ACHN (cell line): Measurements from ENCODE around the gene C14orf180.
"Not testable (repeated sequence)": the region's sequence is repeated elsewhere in the genome, so short reads cannot be mapped to it uniquely, and the experiment has no call there.

Experiments
- DNase-seq: peaks from one replicate; pipeline ENCODE4 v3.0.0-alpha.2; 2015
- in situ Hi-C: cut with HindIII; loops from 2 replicates; pipeline ENCODE4 v1.10.0; 2017; ENCODE audit warnings: low sequenced_read_pairs, low pct_ligation_motif_present, low pct_unique_long_range_greater_than_20kb

Gene C14orf180

DNA sequence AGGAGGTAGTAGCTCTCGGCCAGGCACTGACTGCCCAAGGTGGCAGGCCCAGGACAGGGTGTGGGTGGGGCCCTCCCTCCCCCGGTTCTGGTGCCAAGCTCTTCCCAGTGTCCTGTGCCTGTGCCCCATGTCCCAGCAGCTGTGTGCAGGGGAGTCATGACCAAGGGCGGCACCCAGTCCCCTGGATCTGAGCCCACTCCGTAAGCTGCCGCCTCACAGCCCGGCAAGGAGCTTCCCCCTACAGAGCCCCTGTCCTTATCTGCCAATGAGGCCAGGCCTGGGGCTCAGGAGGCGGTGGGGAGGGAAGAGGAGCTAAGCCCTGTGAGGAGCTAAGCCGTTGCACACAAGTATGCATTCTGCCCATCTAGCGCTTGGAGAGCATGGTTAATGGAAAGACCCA, 5.6 kb upstream of the C14orf180 start:
- in situ Hi-C loops, result no loop called here
- DNase-seq, result no peak

DNA sequence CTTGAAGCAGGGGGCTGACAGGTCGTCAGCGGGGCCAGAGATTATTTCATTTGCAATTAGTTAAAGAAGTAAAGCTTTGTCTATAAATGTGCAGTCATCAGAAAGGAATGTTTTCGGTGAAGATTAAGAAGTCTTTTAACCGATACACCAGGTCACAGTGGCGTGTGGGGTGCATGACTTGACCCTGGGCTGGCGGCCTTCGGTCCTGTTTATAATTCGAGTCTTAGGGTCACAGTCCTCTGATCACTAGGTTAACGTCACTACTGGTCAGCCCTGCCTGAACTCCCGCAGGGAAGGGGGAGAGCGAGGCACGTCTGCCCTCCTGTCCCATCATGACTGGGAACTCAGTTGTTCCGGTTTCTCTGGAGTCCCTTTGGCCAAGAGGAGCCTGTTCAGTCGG, 5.0 kb upstream of the C14orf180 start:
- no peak for DNase-seq
- in situ Hi-C loops, result no loop called here

DNA sequence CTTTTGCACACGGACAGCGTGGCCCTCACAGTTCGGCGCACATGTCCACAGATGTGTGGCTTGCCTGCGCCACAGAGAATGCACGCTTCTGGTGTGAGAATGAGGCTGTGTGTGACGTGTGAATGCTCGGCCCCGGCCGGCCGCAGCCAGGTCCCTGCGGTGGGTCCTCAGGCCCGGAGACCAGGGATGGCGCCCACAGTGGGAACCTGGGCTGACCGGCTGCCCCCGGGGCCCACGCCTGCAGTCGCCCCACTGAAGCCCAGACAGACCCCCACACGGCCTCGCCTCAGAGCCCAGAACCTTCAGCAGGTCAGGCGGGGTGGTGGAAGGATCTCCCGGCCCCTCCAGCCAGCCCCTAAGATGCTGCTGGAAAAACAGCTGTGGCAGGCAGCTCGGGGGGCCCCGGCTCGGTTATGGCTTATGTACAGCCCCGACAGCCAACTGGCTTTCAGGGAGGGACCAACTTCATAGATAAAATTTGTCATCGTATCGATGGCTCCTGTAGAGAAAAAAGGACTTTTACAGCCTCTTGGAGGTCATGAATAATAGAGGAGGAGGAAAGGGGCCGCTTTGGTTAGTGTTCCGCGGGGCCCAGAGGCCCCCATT, 4.5 kb upstream of the C14orf180 start:
- in situ Hi-C loops, result no loop called here
- no peak for DNase-seq

DNA sequence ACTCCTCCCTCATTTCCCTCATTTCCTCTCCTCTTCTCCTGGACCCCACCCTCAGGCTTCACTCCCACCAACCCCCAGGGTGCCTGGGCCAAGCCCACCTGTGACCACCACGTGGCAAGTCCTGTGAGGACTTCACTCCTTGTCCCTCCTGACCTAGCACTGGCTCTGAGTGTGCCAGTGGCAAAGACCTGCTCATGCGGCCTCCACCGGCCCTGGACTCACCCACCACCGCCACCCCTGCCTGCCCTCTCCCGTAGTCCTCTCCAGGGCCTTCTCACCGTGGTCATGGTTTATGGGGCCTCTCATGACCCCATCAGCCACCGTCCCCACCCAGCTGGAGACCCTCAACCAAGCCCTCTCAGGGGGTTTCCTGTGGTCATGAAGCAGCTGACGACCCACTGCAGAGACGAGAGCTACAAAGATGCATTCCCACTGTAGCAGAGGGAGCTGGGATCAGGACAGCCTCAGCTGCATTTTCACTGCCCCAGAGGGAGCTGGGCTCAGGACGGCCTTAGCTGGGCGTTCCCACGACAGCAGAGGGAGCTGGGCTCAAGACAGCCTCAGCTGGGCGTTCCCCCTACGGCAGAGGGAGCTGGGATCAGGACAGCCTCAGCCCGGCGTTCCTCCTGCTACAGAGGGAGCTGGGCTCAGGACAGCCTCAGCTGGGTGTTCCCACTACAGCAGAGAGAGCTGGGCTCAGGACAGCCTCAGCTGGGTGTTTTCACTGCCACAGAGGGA, 3.2 kb upstream of the C14orf180 start:
- DNase-seq, result no peak
- in situ Hi-C loops, result no loop called here

DNA sequence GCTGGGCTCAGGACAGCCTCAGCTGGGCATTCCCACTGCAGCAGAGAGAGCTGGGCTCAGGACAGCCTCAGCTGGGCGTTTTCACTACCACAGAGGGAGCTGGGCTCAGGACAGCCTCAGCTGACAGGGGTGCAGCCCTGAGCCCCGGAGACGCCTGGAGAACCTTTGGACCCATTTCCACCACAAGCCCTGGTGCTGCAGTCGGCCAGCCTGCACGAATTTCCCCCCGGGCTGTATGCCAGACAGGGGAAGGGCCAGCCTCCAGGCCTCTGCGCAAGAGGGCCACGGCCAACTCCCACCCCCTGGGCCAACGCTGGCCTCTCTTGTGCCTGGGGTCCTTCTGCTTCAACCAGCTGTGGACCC, 2.6 kb upstream of the C14orf180 start:
- DNase-seq, result no peak
- in situ Hi-C loops, result no loop called here

DNA sequence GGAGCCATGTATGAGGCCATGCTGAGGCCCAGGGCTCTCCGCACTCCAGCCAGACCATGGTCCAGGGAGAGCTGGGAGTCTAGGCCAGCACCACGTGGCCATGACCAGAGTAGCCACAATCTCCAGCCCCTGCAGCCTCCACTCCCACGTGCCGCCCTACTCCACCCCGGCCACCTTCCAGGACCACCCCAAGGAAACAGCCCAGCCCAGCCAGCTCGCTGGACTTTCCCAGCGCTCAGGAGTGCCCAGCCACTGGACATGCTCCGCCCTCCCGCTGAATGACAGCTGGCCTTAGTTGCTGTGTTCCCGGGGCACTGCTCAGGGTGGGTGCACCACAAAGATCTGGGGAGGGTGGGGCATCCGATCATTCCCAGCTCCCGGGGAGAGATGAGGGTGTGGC, 2.1 kb upstream of the C14orf180 start:
- no peak for DNase-seq
- in situ Hi-C loops, result no loop called here

DNA sequence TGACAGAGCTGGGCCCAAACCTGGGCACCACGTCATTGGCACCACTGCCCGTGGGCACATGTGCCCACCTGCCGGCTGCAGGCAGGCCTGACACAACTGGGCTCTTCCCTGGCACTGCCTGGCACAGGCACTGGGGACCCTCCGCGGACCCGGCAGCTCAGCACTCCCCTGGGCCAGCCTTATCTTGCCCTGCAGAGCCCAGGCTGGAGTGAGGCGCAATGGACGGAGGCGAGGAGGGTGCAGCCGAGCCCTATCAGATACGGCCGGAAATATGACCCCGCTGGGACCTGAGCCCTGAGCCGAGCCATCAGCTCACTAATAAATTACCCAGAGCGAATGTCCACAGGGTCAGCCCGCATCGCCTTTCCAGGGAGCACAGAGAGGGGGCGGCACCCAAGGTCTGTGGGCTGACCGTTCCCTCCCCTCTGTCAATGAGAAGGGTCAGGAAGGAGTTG, 1.7 kb upstream of the C14orf180 start:
- DNase-seq, result no peak
- in situ Hi-C loops, result no loop called here

DNA sequence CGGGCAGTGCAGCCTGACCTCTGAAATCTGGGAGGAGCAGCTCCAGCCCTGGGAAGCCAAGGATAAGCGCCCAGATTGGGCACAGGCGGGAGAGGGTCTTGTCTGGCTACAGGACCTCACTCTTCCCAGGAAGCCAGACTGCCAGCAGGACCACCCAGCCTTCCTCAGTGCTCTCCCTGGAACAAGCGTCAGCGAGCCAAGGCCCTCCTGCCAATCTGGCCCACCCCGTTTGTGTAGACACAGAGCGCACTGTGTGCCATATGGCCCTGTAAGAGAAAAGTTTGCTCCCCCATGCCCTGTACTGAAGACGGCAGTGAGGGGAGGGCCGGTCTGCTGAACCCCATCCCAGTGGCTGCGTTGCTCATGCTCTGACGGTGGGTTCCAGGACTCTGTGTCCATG, 1.2 kb upstream of the C14orf180 start:
- in situ Hi-C loops, result no loop called here

DNA sequence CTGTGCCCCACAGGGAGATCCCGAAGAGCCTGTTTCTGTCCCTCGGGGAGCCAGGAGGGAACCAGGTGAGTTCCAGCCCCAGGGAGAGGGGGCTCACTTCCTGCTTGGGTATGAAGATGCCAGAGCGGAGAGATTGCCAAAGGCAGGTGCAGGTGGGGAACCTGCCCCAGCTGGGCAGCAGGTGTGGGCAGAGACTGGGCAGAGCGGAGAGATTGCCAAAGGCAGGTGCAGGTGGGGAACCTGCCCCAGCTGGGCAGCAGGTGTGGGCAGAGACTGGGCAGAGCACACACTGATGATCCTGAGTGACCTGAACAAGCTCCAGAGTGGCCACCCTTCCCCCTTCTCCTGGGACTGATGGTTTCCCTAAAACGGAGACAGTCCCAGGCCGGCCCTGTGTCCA, 375 bp downstream of the C14orf180 start:
- in situ Hi-C loops, DNase-seq: not testable (repeated sequence)

More for the DNA sequence above, 1.2 kb upstream of the C14orf180 start:
- DNase-seq, result no peak

DNA sequence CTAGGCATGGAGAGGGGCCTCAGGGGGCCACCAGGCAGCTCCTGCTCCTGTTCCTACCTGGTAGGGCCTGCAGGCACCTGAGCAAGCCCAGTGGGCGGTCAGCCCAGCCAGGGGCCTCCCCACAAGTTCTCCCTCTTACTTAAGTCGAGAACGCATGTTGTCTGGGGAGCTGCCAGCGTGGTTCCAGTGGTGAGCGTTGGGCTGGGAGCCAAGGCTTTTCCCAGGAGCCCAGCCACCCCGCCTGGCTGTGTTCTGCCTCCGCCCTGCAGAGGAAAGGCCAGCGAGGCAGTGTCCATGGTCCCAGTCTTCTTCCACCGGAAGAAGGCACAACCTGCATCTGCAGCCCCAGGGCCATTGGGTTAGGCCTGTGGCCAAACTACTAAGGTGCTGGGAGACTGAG, 1.4 kb downstream of the C14orf180 start:
- no peak for DNase-seq
- in situ Hi-C loops, result no loop called here

DNA sequence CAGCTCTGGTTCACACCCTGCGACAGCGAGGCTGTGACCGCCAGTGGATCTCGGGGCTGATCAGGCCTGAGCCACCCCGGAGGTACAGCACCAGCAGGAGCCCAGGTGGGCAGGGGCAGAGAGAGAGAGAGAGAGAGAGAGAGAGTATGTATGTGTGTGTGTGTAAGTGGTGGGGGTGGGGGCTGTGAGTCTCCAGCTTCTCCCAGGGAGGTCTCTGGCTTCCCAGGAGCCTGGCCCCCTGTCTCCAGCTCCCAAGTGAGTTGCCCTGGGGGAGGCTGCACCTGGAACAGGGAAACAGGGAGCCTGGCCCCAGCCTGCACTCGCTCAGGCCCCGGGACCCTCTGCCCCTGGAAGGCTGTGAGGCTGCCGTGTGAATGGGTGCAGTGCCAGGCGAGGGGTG, 2.0 kb downstream of the C14orf180 start:
- in situ Hi-C loops, result no loop called here
- DNase-seq, result no peak

DNA sequence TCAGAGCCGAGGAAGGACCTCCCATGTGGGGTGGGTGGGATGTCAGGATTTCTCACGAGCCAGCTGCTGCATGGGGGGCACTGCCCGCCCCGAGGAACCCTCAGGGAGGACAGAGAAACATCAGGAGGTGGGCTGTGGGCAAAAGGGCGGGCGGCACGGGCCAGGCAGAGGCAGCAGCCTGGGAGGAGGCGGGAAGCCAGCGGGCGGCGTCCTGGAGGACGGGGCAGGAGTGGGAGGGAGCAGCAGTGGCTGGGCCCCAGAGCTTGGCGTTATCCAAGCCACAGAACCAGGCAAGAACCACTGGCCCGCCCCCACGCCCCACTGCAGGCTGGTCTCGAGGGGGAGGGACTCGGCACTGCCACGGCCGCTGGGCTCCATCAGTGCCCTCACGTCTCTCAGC, 2.4 kb downstream of the C14orf180 start:
- in situ Hi-C loops, result no loop called here
- DNase-seq, result no peak

DNA sequence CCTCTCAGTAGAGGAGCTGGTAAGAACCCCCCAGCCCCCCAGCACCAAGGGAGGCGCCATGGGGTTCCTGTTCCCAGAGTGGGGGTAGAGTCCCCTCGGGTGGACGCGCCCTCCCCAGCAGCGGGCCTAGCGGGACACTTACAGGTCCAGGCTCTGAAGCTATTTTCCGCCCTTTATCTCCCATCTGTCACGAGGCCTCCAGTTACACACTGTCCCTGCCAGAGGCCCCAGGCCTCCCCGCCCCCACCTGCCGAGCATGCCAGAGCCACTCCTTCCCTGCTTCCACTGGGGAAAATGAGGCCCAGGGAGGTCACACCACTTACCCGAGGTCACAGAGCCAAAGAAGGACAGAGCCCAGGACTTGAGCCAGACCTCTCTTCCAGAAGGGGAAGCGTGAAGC, 3.1 kb downstream of the C14orf180 start:
- no peak for DNase-seq
- in situ Hi-C loops, result no loop called here

DNA sequence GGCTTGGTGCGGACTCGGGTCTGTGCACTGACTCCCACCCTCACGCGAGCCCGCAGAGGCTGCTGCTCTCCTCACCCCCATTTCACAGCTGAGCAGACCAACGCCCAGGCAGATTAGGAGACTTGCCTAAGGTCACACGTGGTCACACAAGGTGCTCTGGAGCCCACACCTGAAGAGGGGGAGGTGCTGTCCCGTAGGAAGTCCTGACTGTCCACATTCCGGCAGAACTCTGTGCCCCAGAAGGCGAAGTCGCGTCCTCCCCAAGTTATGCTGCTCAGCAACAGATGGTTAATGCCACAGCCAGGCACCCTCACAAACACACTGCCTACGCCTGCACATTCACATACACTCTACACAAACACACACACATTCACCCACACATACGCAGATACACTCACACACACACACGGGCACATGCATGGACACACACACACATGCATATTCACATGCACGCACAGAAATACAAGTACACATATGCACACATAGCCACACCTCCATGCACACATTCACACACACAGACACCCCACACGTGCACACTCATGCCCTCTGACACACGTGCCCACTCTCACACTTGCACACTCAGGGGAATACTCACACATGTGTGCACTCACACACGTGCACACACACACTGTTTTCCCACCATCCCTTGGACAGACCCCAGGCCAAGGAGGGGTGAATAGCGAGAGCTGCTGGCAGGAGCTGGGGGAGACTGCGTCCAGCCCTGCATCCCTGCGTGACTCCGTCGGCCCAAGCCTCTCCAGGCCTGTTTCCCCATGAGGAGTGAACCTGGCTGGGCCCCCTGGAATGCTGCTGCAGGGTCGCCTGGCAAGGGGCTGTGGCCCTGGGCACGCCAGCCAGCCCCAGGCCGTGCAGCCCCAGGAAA, 4.1 kb downstream of the C14orf180 start:
- DNase-seq, result no peak
- in situ Hi-C loops, result no loop called here

DNA sequence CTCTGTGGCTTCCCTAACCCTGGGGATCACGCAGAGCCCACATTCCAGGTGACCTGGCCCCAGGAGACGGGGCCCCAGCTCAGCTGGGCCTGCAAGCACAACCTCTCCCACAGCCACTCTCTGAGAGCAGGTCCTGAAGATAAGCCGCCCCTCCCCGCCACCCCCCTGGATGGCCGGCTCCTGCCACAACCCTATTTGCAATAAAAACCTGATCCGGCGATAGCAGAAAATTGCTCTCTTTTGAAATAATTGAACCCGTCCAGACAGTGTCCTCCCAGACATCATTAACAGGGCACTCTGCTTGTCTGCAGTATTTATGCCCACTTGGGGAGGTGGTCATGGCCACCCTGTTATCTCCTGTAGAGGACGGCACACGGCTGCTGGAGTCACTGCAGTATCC, 5.0 kb downstream of the C14orf180 start:
- no peak for DNase-seq
- in situ Hi-C loops, result no loop called here

DNA sequence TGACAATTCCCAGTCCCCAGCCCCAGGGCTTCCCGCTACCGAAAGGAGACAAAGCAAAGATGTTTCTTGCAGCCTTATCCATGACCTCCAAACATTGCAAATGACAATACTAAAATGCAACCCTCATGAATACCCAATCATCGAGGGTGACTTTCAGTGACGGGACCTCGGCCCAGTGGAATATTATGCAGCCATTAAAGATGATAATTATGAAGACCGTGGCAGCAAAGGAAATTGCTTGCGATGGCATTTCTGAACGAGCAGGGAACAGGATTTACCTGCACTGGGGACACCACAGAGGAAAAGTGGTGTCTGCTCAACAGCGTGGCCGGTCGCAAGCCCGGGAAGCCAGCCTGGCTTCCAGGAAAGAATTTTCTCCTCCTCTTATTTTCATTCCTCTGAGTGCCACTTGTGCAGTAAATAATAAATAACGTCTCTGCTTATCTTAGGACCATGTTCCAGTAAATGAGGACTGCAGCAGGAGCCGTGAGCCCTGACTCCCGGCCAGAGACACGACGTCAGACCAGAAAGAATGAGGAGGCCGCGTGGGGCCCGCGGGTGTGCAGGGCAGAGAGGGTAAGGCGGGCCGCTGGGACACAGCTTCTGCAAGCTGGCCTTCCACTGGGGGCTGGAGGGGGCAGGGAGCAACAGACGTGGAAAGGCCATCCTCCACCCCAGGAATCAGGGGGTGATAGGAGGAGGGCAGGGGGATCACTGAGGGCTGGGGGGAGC, 6.6 kb downstream of the C14orf180 start:
- in situ Hi-C loops, result no loop called here
- DNase-seq, result no peak

DNA sequence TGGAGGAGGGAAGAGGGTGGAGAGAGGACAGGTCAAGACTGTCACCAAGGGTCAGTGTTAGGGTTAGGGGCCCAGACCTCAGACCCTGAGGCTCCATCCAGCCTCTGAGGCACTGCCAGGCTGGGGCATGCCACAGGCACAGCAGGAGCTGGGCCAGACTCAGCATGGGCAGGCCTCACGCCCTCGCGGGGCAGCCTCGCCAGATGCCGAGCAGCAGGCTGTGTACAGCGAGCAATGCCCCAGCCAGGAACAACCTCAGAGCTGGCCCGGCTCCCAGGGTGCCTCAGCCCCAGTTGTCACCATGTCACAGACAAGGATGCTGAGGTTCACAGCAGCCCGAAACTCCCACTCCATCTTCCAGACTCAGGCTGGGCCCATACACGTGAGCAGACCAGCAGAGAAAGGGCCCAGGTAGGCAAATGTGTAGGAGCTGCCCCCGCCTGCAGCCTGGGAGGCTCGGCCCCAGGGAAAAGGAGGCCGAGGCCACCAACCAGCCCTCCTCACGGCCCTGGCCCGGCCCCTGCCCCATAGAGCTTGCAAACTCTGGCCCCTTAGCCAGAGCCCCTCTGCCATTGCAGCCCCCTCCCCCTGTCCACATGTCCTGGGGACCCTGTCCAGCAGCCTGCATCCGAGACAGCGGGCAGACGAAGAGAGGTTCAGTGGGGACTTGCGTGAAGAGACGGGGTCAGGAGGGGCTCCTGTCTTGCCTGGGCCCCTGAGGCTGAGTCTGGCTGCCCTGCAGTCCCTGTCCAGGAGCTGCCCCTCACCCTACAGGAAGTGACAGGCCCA, 7.5 kb downstream of the C14orf180 start:
- in situ Hi-C loops, result no loop called here
- no peak for DNase-seq

DNA sequence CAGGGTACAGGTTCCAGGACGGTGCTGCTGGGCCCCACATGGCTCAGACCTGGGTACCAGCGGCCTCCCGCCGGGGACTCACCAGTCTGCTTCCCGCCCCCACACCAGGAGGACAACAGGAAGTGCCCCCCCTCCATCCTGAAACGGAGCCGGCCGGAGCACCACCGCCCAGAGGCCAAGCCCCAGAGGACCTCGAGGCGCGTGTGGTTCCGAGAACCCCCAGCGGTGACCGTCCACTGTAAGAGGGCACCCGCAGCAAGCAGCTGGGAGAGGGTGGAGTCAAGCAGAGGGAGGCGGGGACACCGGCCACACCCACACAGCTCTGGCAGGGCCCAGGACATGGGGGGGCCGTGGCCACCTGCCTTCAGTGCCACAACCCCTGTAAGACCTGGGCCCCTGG, 8.1 kb downstream of the C14orf180 start:
- in situ Hi-C loops, result no loop called here
- no peak for DNase-seq
